Vagina (tissue), 2 donors: ENCODE results near the gene MGLL.

Experiments
- POLR2AphosphoS5 ChIP-seq, 2 donors: sonication (generic); formaldehyde crosslinking; IDR thresholded peaks; one replicate each; pipeline ENCODE4 v1.9.0; 2017; ENCODE audit warnings: antibody characterized with exemption in 2 of 2, mild to moderate bottlenecking in 2 of 2, low read depth in 1 of 2; ENCODE audit not compliant: insufficient read depth in 1 of 2
- TF ChIP-seq, protein P1 (sequence below), 3 experiments: fragments of 450-650 bp in 2 of 3; fragments of 200-600 bp in 1 of 3; sonication (generic) in 1 of 3; IDR thresholded peaks; one replicate each; pipeline ENCODE4 v1.5.1; 2017 to 2019; ENCODE audit warnings: antibody characterized with exemption in 3 of 3, mild to moderate bottlenecking in 2 of 3, moderate library complexity in 2 of 3

- TF ChIP-seq, protein P1, sequence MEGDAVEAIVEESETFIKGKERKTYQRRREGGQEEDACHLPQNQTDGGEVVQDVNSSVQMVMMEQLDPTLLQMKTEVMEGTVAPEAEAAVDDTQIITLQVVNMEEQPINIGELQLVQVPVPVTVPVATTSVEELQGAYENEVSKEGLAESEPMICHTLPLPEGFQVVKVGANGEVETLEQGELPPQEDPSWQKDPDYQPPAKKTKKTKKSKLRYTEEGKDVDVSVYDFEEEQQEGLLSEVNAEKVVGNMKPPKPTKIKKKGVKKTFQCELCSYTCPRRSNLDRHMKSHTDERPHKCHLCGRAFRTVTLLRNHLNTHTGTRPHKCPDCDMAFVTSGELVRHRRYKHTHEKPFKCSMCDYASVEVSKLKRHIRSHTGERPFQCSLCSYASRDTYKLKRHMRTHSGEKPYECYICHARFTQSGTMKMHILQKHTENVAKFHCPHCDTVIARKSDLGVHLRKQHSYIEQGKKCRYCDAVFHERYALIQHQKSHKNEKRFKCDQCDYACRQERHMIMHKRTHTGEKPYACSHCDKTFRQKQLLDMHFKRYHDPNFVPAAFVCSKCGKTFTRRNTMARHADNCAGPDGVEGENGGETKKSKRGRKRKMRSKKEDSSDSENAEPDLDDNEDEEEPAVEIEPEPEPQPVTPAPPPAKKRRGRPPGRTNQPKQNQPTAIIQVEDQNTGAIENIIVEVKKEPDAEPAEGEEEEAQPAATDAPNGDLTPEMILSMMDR (IDR thresholded peaks at IDR 0.05): no peak
- no peak for TF ChIP-seq POLR2AphosphoS5 (IDR thresholded peaks at IDR 0.05; ENCODE audit: insufficient read depth in 1 of 2, low read depth in 1 of 2)
Measured at GRCh38 chr3:127762077-127762786, 60.1 kb downstream of the MGLL start.
